ENCODE measurements around the gene TARS2.

The TARS2 gene

DNA sequence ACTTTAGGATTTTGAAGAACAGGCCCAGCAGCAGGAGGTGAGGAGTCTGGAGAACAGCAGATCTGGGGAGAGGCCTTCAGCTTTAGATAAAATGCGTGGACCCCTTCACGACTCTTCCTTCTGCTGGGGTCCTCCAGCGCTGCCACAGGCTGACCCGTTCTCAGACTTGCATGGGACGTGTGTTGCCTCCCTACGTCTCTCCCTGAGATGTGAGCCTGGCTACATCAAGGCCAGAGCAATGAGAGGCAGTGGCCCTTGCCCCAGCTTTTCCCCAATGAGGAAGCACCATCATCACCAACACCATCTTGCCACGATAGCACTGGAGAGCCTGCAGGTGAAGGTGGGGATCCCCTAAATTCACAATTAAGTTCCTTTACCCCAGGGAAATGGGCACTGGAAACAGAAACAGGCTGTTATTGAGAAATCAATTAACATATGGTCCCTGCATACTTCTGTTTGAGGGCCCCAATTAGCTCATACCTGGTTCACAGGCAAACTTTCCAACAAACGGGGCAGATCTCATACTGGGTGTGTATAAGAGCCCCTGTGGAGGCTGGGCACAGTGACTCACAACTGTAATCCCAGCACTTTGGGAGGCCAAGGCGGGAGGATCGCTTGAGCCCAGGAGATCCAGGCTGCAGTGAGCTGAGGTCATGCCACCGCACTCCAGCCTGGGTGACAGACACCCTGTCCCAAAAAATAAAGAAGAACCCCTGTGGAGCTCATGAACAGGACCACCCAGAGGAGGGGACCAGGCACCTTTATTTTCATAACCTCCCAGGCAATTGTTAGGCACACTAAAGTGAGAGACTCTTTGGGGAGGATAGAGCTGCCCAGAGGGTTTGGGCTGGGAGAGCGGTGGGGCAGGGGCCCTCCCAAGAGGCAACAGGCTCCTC lies 49.9 kb downstream of the TARS2 start:
- no peak for DNase-seq (ENCODE audit: low read depth in 1 of 2, low spot score in 1 of 2)

DNA sequence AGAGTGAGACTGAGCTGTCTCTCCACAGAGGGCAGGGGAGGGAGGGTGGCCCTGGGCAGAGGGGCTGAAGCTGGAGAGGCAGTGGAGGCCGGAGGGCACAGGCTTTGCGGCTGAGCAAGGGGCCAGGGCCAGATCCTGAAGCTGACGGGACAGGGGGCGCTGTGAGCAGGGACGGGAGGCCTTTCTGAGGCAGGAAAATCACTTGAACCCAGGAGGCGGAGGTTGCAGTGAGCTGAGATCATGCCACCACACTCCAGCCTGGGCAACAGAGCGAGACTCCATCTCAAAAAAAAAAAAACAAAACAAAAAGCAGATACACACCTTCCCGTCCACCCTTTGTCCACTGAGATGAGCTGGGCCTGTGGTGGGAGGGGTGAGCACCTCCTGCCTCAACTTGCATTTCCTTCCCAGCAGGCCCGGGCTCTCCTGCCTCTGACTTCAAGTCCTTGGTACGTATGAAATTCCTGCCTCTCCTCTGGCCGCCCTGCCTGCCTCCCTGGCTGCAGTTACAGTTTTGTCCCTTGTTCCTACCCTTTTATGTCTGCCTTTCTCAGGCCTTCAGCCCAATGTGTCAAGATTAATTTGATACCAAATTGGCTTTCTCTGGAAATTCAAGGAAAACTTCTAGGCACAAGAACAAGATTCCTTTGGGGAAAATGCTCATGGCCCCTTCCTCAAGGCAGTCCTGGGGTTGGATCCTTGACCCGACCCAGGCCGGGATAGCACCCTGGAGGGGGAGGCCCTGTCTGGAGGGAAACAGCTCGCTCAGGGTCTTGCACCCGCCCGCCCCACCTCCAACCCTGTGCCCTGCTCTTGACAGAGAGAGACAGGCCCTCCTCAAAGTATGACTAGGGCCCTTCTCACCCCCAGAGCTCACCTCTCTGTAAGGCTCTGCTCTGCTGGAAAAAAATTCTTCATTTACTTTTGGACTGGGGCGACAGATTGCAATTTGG lies 50.8 kb downstream of the TARS2 start:
- no peak for DNase-seq (ENCODE audit: low read depth in 1 of 2, low spot score in 1 of 2)

GRCh38 chr1:150543500-150544143 lies 56.4 kb downstream of the TARS2 start:
- no peak for DNase-seq (ENCODE audit: low read depth in 1 of 2, low spot score in 1 of 2)

DNA sequence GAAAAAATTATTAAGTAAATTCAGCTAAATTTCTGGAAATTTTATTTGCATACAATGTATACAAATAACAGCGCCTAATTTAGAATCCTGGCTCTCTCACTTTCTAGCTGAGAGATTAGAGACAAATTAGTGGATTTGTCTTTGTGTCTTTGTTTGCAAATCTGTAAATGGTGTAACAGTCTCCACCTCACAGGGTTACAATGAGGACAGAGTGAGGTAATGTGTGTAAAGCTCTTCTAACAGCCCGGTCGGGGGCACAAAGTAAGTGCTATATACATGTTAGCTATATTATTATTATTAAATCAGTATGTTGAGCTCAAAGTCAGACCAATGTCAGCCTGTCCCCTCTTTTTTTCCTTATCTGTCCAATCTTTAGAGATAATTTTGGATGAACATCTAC lies 57.0 kb downstream of the TARS2 start:
- DNase-seq (ENCODE audit: low read depth in 1 of 2, low spot score in 1 of 2), result no peak

- no peak for DNase-seq (ENCODE audit: low read depth in 1 of 2, low spot score in 1 of 2)
Observed at GRCh38 chr1:150545486-150546032, 58.3 kb downstream of the TARS2 start.

GRCh38 chr1:150546294-150546937 lies 59.2 kb downstream of the TARS2 start:
- no peak for DNase-seq (ENCODE audit: low read depth in 1 of 2, low spot score in 1 of 2)

GRCh38 chr1:150548324-150548631 lies 61.1 kb downstream of the TARS2 start:
- no peak for DNase-seq (ENCODE audit: low read depth in 1 of 2, low spot score in 1 of 2)

DNA sequence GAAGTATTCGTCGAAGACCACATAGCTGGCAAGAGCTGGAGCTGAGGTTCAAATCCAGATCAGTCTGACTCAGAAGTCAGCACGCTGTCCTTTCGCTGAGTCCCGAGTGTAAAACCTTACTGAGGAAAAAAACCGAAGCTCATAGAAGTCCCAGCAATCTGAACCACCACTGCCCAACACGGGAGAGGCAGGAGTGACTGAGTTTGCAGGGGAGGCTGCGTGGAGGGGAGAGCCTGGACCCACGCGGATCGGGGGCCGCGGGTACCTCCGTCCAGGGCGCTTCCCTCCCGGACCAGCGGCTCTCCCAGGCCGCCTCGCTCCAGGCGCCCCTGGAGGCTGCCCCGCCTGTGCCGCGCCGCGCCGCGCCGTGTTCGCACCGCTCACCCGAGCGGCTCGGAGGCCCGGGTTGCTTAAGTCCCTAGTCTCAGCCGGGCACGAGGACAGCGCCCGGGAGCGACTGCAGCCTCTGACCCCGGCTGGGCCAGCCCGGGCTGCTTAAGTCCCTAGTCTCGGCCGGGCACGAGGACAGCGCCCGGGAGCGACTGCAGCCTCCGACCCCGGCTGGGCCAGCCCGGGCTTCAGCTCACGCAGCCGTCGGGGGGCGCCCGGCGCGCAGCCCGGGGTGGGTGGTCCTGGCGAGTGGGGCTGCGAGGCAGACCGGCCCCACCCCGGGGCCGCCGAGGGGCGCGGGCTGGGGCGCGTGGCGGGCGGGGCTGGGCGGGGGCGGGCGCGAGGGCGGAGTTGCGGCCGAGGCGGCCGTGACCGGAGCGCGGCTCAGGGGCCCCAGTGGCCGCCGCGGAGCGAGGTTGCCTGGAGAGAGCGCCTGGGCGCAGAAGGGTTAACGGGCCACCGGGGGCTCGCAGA lies 61.6 kb downstream of the TARS2 start, which contains the start of gene ADAMTSL4:
ADAMTSL4 (plus strand) TSS at position 777 of the 864 bp plus-strand sequence. CDS start 2,881 bp downstream, outside the sequence.
- DNase-seq (ENCODE audit: low read depth in 1 of 2, low spot score in 1 of 2), result no peak

DNA sequence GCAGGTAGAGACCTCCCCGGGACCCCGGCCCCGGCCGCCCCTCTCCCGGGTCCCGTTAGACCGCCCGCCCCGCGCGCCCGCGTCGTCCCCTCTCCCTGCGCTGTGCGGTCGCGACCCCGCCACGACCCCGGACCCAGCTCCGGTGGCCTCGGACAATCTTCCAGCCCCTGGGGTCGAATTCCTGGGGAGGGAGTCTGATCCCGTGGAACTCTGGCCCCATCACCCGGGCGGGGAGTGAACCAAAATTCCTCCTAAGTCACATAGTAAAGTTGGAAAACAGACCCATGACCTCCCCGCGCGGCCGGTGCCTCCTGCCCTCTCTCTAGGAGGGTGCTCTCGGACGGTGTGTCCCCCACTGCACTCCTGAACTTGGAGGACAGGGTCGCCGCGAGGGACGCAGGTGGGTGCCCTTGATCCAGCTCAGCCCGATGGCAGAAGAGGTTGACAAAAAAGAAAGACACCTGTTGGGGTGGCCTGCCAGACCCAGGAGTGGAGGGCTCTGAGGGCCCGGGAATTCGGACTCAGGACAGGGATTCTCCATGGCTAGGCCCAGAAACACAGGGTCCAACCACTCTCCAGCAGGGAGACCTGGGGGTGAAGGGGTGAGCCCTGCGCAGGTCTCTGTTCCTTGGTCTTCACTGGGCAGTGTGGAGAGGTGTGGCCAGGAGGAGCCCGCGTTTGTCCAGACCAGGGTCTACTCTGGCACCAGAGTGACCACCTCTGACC lies 62.4 kb downstream of the TARS2 start:
- DNase-seq (ENCODE audit: low read depth in 1 of 2, low spot score in 1 of 2), result no peak

- DNase-seq (ENCODE audit: low read depth in 1 of 2, low spot score in 1 of 2), result no peak
Observed at GRCh38 chr1:150550222-150551050, 63.2 kb downstream of the TARS2 start.

DNA sequence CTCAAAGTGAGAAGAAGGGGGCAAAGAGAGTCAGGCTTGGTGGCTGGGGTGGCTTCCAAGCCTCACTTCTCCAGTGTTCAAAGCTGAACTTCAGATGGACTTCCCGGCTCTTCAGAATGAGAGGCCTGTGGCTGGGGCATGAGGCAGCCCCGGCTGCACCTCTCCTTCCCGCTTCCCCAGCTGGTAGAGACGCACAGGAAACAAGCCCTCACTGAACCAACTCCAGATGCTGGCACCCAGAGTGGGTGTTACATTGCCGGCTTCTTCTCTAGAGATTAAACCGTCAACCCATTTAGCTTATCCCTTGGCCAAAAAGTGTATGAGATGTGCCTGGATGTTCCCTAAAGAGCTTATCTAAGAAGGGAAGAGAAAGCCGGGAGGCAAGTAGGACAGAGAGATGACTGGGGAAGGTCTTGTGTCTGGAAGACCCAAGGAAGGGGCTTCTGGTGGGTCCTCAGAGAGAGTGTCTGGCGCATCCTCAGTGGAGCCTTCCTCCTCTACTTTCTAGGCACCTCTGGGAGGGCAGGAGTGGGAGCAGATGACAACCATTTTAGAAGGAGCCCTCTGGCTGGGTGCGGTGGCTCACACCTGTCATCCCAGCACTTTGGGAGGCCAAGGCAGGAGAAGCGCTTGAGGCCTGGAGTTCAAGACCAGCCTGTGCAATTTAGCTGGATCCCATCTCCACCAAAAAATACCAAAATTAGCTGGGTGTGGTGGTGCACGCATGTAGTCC lies 64.0 kb downstream of the TARS2 start:
- no peak for DNase-seq (ENCODE audit: low read depth in 1 of 2, low spot score in 1 of 2)

- DNase-seq (ENCODE audit: low read depth in 1 of 2, low spot score in 1 of 2), result no peak
Observed at GRCh38 chr1:150551784-150552127, 64.5 kb downstream of the TARS2 start.

GRCh38 chr1:150552128-150552910 lies 65.1 kb downstream of the TARS2 start:
- DNase-seq (ENCODE audit: low read depth in 1 of 2, low spot score in 1 of 2), result no peak

DNA sequence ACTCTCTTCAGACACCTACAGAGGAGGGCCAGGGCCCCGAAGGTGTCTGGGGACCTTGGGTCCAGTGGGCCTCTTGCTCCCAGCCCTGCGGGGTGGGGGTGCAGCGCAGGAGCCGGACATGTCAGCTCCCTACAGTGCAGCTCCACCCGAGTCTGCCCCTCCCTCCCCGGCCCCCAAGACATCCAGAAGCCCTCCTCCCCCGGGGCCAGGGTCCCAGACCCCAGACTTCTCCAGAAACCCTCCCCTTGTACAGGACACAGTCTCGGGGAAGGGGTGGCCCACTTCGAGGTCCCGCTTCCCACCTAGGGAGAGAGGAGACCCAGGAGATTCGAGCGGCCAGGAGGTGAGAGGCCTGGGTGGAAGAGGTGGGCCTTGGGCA lies 65.7 kb downstream of the TARS2 start:
- DNase-seq (ENCODE audit: low read depth in 1 of 2, low spot score in 1 of 2), result no peak

DNA sequence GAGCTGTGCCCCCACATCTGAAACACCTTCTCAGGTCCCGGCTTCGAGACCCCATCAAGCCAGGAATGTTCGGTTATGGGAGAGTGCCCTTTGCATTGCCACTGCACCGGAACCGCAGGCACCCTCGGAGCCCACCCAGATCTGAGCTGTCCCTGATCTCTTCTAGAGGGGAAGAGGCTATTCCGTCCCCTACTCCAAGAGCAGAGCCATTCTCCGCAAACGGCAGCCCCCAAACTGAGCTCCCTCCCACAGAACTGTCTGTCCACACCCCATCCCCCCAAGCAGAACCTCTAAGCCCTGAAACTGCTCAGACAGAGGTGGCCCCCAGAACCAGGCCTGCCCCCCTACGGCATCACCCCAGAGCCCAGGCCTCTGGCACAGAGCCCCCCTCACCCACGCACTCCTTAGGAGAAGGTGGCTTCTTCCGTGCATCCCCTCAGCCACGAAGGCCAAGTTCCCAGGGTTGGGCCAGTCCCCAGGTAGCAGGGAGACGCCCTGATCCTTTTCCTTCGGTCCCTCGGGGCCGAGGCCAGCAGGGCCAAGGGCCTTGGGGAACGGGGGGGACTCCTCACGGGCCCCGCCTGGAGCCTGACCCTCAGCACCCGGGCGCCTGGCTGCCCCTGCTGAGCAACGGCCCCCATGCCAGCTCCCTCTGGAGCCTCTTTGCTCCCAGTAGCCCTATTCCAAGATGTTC lies 66.3 kb downstream of the TARS2 start:
- DNase-seq (ENCODE audit: low read depth in 1 of 2, low spot score in 1 of 2), result no peak

DNA sequence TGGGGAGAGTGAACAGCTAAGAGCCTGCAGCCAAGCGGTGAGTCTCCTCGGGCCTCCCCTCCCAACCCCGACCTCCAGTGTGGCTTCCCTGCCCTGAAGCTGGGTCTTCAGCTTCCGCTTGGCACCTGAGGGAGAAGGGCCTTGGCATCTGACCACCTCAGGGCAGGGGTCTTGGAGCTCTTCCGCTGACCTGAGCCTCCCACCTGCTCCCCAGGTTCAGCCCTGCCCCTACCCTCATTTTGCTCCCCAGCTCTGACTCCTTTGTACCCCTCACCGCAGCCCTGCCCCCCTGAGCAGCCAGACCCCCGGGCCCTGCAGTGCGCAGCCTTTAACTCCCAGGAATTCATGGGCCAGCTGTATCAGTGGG lies 66.8 kb downstream of the TARS2 start:
- DNase-seq (ENCODE audit: low read depth in 1 of 2, low spot score in 1 of 2), result no peak

Data from activated CD4-positive, alpha-beta T cell treated with anti-CD3 and anti-CD28 coated beads, Interleukin-2, amount 50 U/mL, for 24 hours (primary cell).